K562 (cell line): ENCODE measurements around the gene USP10. TPM values are rescaled to one million over a fixed set of nuclear protein-coding genes. Genes with fewer than 3 reads are reported as not detected.

ENCODE experiments used
- ATAC-seq: fragments of 200-7000 bp; cut with Tn5 transposase; 3 replicates; pipeline ENCODE4 v1.9.1; 2020; ENCODE audit warnings: moderate library complexity
- BruUV-seq: library from RNA; stranded (reverse); fragments of 400-500 nt; replicated peaks from 2 replicates; lab custom pipeline; 2021; lab: Mats Ljungman, UMichigan
- CTCF ChIA-PET: fragments of 300-600 bp; formaldehyde crosslinking; extraction: SDS; loops from one replicate; lab custom pipeline; 2021; ENCODE audit warnings: low intra/inter-chr PET ratio; lab: Yijun Ruan, JAX
- POLR2A ChIA-PET: fragments of 300-600, 350-650 bp; sonication (Branson Sonifier 250); formaldehyde crosslinking; extraction: SDS; loops from one replicate; lab custom pipeline; 2021; ENCODE audit warnings: antibody characterized with exemption, inconsistent platforms; lab: Yijun Ruan, JAX
- DNase-seq, 4 experiments: peaks; one replicate each; pipeline versions ENCODE4 v3.0.0 to v3.0.0-alpha.2; 2011 to 2018; ENCODE audit warnings: low spot score in 3 of 4, mixed read lengths in 3 of 4; ENCODE audit errors: extremely low read depth in 1 of 4
- FAIRE-seq: peaks from 2 replicates; lab custom pipeline; 2011; peaks lifted over from hg19 to GRCh38; lab: Jason Lieb, UNC
- H2AFZ ChIP-seq: 2 replicates; pipeline ENCODE4 v1.6.0; 2011; ENCODE audit warnings: low read depth, low read length, control low read depth, inconsistent platforms
- H3K27ac ChIP-seq: fragments of 200-600 bp; 3 replicates; pipeline ENCODE4 v1.8.0; 2011; ENCODE audit warnings: low read depth, mild to moderate bottlenecking, control low read depth, inconsistent platforms, low read length, moderate library complexity, mixed read lengths; ENCODE audit errors: extremely low read depth
- H3K27me3 ChIP-seq, 2 experiments: fragments of 300-600 bp in 1 of 2; 2 replicates in 1 of 2; 3 replicates in 1 of 2; pipeline versions ENCODE4 v1.6.0 to v1.8.0; 2011; ENCODE audit warnings: inconsistent platforms in 2 of 2, low read length in 2 of 2, mild to moderate bottlenecking in 1 of 2, mixed read lengths in 1 of 2, moderate library complexity in 1 of 2; ENCODE audit not compliant: control insufficient read depth in 2 of 2, insufficient read depth in 2 of 2
- H3K36me3 ChIP-seq: fragments of 300-600 bp; 3 replicates; pipeline ENCODE4 v1.8.0; 2011; ENCODE audit warnings: mild to moderate bottlenecking, low read length, inconsistent platforms; ENCODE audit not compliant: control insufficient read depth, insufficient read depth
- H3K4me1 ChIP-seq, 2 experiments: fragments of 200-600 bp in 1 of 2; replicated peaks in 1 of 2; 2 replicates in 1 of 2; 3 replicates in 1 of 2; pipeline versions ENCODE4 v1.5.1 to v1.8.0; 2011; ENCODE audit warnings: inconsistent platforms in 2 of 2, low read length in 2 of 2, mild to moderate bottlenecking in 1 of 2, mixed read lengths in 1 of 2, moderate library complexity in 1 of 2; ENCODE audit not compliant: control insufficient read depth in 2 of 2, insufficient read depth in 2 of 2
- H3K4me2 ChIP-seq: 2 replicates; pipeline ENCODE4 v1.6.1; 2011; ENCODE audit warnings: low read length, control low read depth, inconsistent platforms, mixed read lengths; ENCODE audit not compliant: insufficient read depth
- H3K4me3 ChIP-seq: fragments of 200-600 bp; sonication (generic), shearing (Covaris generic); 2 replicates; pipeline ENCODE4 v1.5.1; 2016; ENCODE audit warnings: control low read depth, inconsistent platforms
- H3K79me2 ChIP-seq: fragments of 200-600 bp; 3 replicates; pipeline ENCODE4 v1.8.0; 2011; ENCODE audit warnings: low read length, inconsistent platforms; ENCODE audit not compliant: control insufficient read depth, insufficient read depth
- H3K9ac ChIP-seq, 2 experiments: 2 replicates each; pipeline versions ENCODE4 v1.6.0 to v1.6.1; 2011; ENCODE audit warnings: low read depth in 2 of 2, low read length in 2 of 2, control low read depth in 1 of 2, inconsistent platforms in 1 of 2, mild to moderate bottlenecking in 1 of 2, mixed read lengths in 1 of 2; ENCODE audit not compliant: insufficient read depth in 1 of 2
- H3K9me1 ChIP-seq: one replicate; pipeline ENCODE4 v1.6.0; 2011; ENCODE audit warnings: inconsistent platforms, mild to moderate bottlenecking, low read length, moderate library complexity; ENCODE audit not compliant: control insufficient read depth, insufficient read depth
- H3K9me3 ChIP-seq: replicated peaks from 2 replicates; pipeline ENCODE4 v1.5.1; 2011; ENCODE audit warnings: low read depth, low read length, inconsistent platforms; ENCODE audit not compliant: control insufficient read depth, insufficient read depth
- H4K20me1 ChIP-seq: replicated peaks from 2 replicates; pipeline ENCODE4 v1.6.1; 2011; ENCODE audit warnings: low read length, inconsistent platforms, mixed read lengths; ENCODE audit not compliant: control insufficient read depth, insufficient read depth
- ADNP ChIP-seq: fragments of 200-800 bp; sonication (Bioruptor generic); IDR thresholded peaks from 2 replicates; pipeline ENCODE4 v1.6.1; 2016; ENCODE audit warnings: missing genetic modification characterization, missing compliant biosample characterization
- FOXK1 ChIP-seq: sonication (generic); formaldehyde crosslinking; IDR thresholded peaks from 2 replicates; pipeline ENCODE4 v1.8.0; 2022; ENCODE audit warnings: missing genetic modification reagents, mild to moderate bottlenecking, borderline replicate concordance
- TAF9B ChIP-seq: fragments of 450-650 bp; IDR thresholded peaks from 2 replicates; pipeline ENCODE4 v1.6.1; 2018; ENCODE audit warnings: mild to moderate bottlenecking; ENCODE audit not compliant: partially characterized antibody
- ZNF707 ChIP-seq: fragments of 250-450 bp; sonication (Bioruptor Pico); conservative IDR thresholded peaks from 2 replicates; pipeline ENCODE4 v1.8.0; 2022; ENCODE audit warnings: inconsistent platforms, mild to moderate bottlenecking, moderate library complexity
- WGBS: fragments of 100-300 bp; shearing (Covaris generic); methylation state at CpG from one replicate; pipeline ENCODE4 v1.1.6; 2016; ENCODE audit warnings: low coverage, mixed read lengths; ENCODE audit not compliant: insufficient coverage; ENCODE audit errors: missing lambda C conversion rate; 5-methylcytosine and 5-hydroxymethylcytosine counted together
- in situ Hi-C: fragments of 300-500 bp; cut with MboI; formaldehyde crosslinking; loops from 4 replicates; pipeline ENCODE4 v1.15.0; 2018; ENCODE audit warnings: inconsistent platforms, mixed read lengths
- intact Hi-C: fragments of 100-400 bp; cut with micrococcal nuclease; formaldehyde crosslinking; loops from 2 replicates; pipeline ENCODE4 v1.14.2; 2022
- polyA plus RNA-seq, 8 experiments: library from polyadenylated mRNA; depleted of rRNA in 4 of 8; stranded (reverse) in 5 of 8; unstranded in 3 of 8; fragments of >200 nt; fragmentation: Nextera tagmentation in 2 of 8; fragmentation: Illumina TruSeq in 1 of 8; extraction: Ambion mirVana in 2 of 8; extraction: Trizol in 1 of 8; gene quantifications; 2 replicates each; pipeline versions ENCODE4 v1.2.1 to v1.2.3, GENCODE V29; 2011 to 2014; ENCODE audit warnings: inconsistent platforms in 1 of 8, missing spikeins in 1 of 8
- total RNA-seq, 7 experiments: library from RNA; depleted of rRNA in 6 of 7; stranded (reverse); fragments of >200 nt in 6 of 7; fragmentation: Illumina TruSeq in 2 of 7; extraction: Trizol in 2 of 7; gene quantifications; 2 replicates each; pipeline versions ENCODE4 v1.2.1 to v1.2.3, GENCODE V29; 2011 to 2021; ENCODE audit warnings: low replicate concordance in 1 of 7
- TF ChIP-seq, protein P1 (sequence below): fragments of 250-450 bp; sonication (Bioruptor Pico); IDR thresholded peaks from 2 replicates; pipeline ENCODE4 v1.5.0; 2021; ENCODE audit warnings: mild to moderate bottlenecking, moderate library complexity
- TF ChIP-seq, protein P2 (sequence below): fragments of 450-650 bp; formaldehyde crosslinking; conservative IDR thresholded peaks from 2 replicates; pipeline ENCODE4 v1.4.0; 2022; ENCODE audit warnings: mild to moderate bottlenecking, missing genetic modification characterization
- TF ChIP-seq, protein P3 (sequence below): sonication (generic); formaldehyde crosslinking; IDR thresholded peaks from 2 replicates; pipeline ENCODE4 v1.8.1; 2023; ENCODE audit warnings: mild to moderate bottlenecking, missing genetic modification reagents
- TF ChIP-seq, protein P4 (sequence below): sonication (generic); formaldehyde crosslinking; IDR thresholded peaks from 2 replicates; pipeline ENCODE4 v1.8.0; 2022; ENCODE audit warnings: missing genetic modification reagents, mild to moderate bottlenecking, moderate library complexity, borderline replicate concordance

USP10 gene
- total and polyA plus RNA-seq, 9 of the 15 experiments (the other 6 are each of a cell fraction or from before 2014, with no cell fraction given) = 61.7 to 197 (median 116) TPM

DNA sequence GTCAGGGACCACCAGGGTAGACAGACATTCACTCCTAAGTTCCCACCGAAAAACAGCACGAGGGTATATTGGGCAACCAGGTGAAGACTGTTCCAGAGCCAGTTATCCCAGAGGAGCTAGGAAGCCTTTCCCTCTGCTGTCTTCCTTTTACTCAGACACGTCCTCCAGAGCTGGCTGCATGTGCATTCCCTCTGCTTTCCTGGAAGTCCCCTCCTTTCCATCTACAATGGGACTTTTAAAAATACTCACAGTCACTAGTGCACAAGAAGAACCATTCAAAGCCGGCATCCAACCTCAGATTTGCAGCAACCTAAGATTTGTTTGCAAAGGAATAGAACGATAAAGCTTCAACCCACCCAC, 87.4 kb downstream of the USP10 start (continued):
- TF ChIP-seq, protein P1, sequence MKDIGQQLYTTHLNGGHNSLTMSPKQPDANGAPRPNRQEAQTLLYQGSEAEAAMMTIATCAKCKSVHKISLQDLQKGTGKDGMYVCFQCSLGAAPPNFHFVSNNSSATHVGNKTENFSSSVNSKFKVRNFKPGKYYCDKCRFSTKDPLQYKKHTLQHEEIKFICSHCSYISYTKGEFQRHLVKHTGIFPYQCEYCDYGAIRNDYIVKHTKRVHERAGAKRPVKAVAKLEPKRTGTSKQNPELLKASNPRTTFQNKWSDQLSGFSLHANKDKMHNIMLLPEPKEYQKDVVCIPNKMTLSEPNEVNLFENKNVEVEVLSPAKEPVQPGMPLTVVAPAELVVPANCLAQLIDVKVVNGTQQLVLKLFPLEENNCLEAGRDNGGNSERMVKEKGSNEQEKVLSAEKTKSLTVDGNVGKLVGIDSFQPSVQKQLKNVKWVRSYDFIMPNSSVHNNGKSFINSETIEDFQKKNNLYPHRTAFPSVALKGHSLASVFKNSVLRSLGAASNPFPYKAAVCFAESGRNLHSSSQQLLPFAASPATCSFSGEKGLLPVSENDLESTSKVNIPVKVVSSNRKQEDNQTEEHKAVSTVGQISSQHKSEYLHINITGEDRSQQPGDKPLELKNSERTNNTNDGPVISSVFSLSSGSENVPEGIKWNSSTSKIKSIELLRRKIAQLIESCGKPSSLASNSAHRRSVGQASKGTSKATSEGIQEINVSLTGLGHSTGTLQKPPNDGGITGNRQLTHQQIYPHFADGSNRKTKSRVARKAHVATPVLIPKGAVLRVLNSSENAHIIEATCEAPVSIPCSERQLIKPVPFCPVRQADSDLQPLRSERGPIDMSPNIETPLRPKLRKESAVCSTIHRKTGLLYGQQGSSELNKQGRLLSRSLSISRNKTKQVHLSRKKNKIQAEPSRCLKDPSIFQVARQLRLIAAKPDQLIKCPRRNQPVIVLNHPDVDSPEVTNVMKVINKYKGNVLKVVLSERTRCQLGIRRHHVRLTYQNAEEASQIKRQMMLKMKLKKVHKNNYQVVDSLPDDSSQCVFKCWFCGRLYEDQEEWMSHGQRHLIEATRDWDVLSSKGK = no peak
- TF ChIP-seq, protein P2, sequence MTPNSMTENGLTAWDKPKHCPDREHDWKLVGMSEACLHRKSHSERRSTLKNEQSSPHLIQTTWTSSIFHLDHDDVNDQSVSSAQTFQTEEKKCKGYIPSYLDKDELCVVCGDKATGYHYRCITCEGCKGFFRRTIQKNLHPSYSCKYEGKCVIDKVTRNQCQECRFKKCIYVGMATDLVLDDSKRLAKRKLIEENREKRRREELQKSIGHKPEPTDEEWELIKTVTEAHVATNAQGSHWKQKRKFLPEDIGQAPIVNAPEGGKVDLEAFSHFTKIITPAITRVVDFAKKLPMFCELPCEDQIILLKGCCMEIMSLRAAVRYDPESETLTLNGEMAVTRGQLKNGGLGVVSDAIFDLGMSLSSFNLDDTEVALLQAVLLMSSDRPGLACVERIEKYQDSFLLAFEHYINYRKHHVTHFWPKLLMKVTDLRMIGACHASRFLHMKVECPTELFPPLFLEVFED (CRISPR knock-in tag) = no peak
- TF ChIP-seq ZNF707 (no peak), TAF9B (no peak), ADNP (no peak)

DNA sequence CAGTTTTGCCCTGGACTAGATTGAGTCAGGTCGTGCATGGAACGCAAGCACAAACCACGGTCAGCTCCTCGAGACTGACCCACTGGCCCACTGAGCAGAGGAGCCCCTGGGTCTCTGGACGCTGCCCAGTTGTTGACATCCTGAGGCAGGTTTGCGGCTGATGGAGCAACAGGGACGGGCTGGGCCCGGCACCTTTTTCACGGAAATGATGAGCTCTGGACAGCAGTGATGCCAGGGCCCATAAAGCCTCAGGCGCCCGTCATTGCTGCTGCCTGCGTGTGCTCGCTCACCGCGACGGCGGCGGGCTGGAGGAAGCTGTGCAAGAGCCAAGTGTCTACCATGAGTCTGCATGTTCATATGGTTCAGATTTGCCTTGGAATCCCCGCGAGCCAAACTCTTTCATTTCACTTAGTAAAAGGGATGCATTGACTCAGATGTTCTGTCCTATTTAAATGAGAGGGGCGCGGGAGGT, 89.2 kb downstream of the USP10 start:
- 43% methylated on average over 22 of the region's 22 CpGs for WGBS
- Histone ChIP-seq H3K79me2 (no peaks in the 10 kb centered on the region), H3K4me3 (no peak overlapping the region), H2AFZ (no peak overlapping the region), H3K4me1 (peaks cover 0 to 8% of the 10 kb centered on the region in 2 experiments; a peak in 1 of 5 replicates), H3K27me3 (peaks cover 0 to 12% of the 10 kb centered on the region in 2 experiments; a peak in 2 of 5 replicates), H3K9ac (no peak overlapping the region; a peak in 1 of 4 replicates), H3K9me3 (no peaks in the 10 kb centered on the region), H4K20me1 (no peaks in the 10 kb centered on the region), H3K36me3 (no peaks in the 10 kb centered on the region), H3K4me2 (no peak overlapping the region), H3K9me1 (no peaks in the 10 kb centered on the region), H3K27ac (no peak overlapping the region)
- ChIA-PET POLR2A (interaction anchor here (0.7 kb wide), 1 partner anchor 188 kb away, joined by 3 read pairs; no protein-coding TSS in a partner anchor), CTCF (no interaction called here)
- FAIRE-seq = no peak
- in situ Hi-C loops (no loop called here), intact Hi-C loops (no loop called here)
- TF ChIP-seq, protein P3, sequence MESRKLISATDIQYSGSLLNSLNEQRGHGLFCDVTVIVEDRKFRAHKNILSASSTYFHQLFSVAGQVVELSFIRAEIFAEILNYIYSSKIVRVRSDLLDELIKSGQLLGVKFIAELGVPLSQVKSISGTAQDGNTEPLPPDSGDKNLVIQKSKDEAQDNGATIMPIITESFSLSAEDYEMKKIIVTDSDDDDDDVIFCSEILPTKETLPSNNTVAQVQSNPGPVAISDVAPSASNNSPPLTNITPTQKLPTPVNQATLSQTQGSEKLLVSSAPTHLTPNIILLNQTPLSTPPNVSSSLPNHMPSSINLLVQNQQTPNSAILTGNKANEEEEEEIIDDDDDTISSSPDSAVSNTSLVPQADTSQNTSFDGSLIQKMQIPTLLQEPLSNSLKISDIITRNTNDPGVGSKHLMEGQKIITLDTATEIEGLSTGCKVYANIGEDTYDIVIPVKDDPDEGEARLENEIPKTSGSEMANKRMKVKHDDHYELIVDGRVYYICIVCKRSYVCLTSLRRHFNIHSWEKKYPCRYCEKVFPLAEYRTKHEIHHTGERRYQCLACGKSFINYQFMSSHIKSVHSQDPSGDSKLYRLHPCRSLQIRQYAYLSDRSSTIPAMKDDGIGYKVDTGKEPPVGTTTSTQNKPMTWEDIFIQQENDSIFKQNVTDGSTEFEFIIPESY = peak; percentile 59; the same call in 1 of the 2 replicates
- TF ChIP-seq, protein P4, sequence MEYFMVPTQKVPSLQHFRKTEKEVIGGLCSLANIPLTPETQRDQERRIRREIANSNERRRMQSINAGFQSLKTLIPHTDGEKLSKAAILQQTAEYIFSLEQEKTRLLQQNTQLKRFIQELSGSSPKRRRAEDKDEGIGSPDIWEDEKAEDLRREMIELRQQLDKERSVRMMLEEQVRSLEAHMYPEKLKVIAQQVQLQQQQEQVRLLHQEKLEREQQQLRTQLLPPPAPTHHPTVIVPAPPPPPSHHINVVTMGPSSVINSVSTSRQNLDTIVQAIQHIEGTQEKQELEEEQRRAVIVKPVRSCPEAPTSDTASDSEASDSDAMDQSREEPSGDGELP (CRISPR knock-in tag) = no peak
- 0 out of 2 replicates have a peak, but pooled peaks have one; percentile 34 for TF ChIP-seq FOXK1 (CRISPR knock-in tag)
- BruUV-seq = no TSS peak
- ATAC-seq = no peak
- DNase-seq = no peak
